Measurements from ENCODE around the gene TAGAP.

Gene TAGAP

GRCh38 chr6:159066483-159066882 lies 21.7 kb upstream of the TAGAP start:
- H3K27me3 ChIP-seq (ENCODE audit: insufficient read depth, low read length): peaks cover 36% of the 10 kb centered on the region
- H3K36me3 ChIP-seq (ENCODE audit: insufficient read depth, low read depth, low read length): no peaks in the 10 kb centered on the region
- H3K27ac ChIP-seq (ENCODE audit: low read length): no peak overlapping the region
- H3K9ac ChIP-seq (ENCODE audit: low read depth, low read length): no peak overlapping the region
- no peak overlapping the region for H3K4me3 ChIP-seq (ENCODE audit: low read length)
- H3K9me3 ChIP-seq (ENCODE audit: insufficient read depth, low read depth, low read length): no peaks in the 10 kb centered on the region
- H3K4me1 ChIP-seq (ENCODE audit: insufficient read depth, low read length): peaks cover 3% of the 10 kb centered on the region; the same call in 1 of the 2 replicates

- Histone ChIP-seq H3K27ac (ENCODE audit: low read length) (no peak overlapping the region), H3K4me1 (ENCODE audit: insufficient read depth, low read length) (peaks cover 3% of the 10 kb centered on the region; the same call in 1 of the 2 replicates), H3K9me3 (ENCODE audit: insufficient read depth, low read depth, low read length) (no peaks in the 10 kb centered on the region), H3K9ac (ENCODE audit: low read depth, low read length) (no peak overlapping the region), H3K27me3 (ENCODE audit: insufficient read depth, low read length) (peaks cover 36% of the 10 kb centered on the region), H3K4me3 (ENCODE audit: low read length) (no peak overlapping the region), H3K36me3 (ENCODE audit: insufficient read depth, low read depth, low read length) (no peaks in the 10 kb centered on the region)
Observed at GRCh38 chr6:159065759-159066329, 21.1 kb upstream of the TAGAP start.

GRCh38 chr6:159065091-159065490 lies 20.3 kb upstream of the TAGAP start:
- peaks cover 3% of the 10 kb centered on the region; the same call in 1 of the 2 replicates for H3K4me1 ChIP-seq (ENCODE audit: insufficient read depth, low read length)
- no peak overlapping the region for H3K27ac ChIP-seq (ENCODE audit: low read length)
- H3K9ac ChIP-seq (ENCODE audit: low read depth, low read length): no peak overlapping the region
- no peak overlapping the region for H3K4me3 ChIP-seq (ENCODE audit: low read length)
- no peaks in the 10 kb centered on the region for H3K9me3 ChIP-seq (ENCODE audit: insufficient read depth, low read depth, low read length)
- peaks cover 35% of the 10 kb centered on the region for H3K27me3 ChIP-seq (ENCODE audit: insufficient read depth, low read length)
- H3K36me3 ChIP-seq (ENCODE audit: insufficient read depth, low read depth, low read length): no peaks in the 10 kb centered on the region

- Histone ChIP-seq H3K27me3 (ENCODE audit: insufficient read depth, low read length) (peaks cover 29% of the 10 kb centered on the region), H3K27ac (ENCODE audit: low read length) (no peak overlapping the region), H3K9ac (ENCODE audit: low read depth, low read length) (no peak overlapping the region), H3K4me1 (ENCODE audit: insufficient read depth, low read length) (peaks cover 3% of the 10 kb centered on the region; the same call in 1 of the 2 replicates), H3K4me3 (ENCODE audit: low read length) (no peak overlapping the region), H3K9me3 (ENCODE audit: insufficient read depth, low read depth, low read length) (no peaks in the 10 kb centered on the region), H3K36me3 (ENCODE audit: insufficient read depth, low read depth, low read length) (no peaks in the 10 kb centered on the region)
Observed at GRCh38 chr6:159064477-159064876, 19.7 kb upstream of the TAGAP start.

GRCh38 chr6:159063549-159063948 lies 18.8 kb upstream of the TAGAP start:
- Histone ChIP-seq H3K9me3 (ENCODE audit: insufficient read depth, low read depth, low read length) (no peaks in the 10 kb centered on the region), H3K9ac (ENCODE audit: low read depth, low read length) (no peak overlapping the region), H3K27me3 (ENCODE audit: insufficient read depth, low read length) (peaks cover 21% of the 10 kb centered on the region), H3K36me3 (ENCODE audit: insufficient read depth, low read depth, low read length) (no peaks in the 10 kb centered on the region), H3K4me1 (ENCODE audit: insufficient read depth, low read length) (no peaks in the 10 kb centered on the region), H3K4me3 (ENCODE audit: low read length) (no peak overlapping the region), H3K27ac (ENCODE audit: low read length) (no peak overlapping the region)

- no peak overlapping the region for H3K9ac ChIP-seq (ENCODE audit: low read depth, low read length)
- no peak overlapping the region for H3K27ac ChIP-seq (ENCODE audit: low read length)
- H3K36me3 ChIP-seq (ENCODE audit: insufficient read depth, low read depth, low read length): no peaks in the 10 kb centered on the region
- no peak overlapping the region for H3K4me3 ChIP-seq (ENCODE audit: low read length)
- peaks cover 15% of the 10 kb centered on the region for H3K27me3 ChIP-seq (ENCODE audit: insufficient read depth, low read length)
- no peaks in the 10 kb centered on the region for H3K4me1 ChIP-seq (ENCODE audit: insufficient read depth, low read length)
- no peaks in the 10 kb centered on the region for H3K9me3 ChIP-seq (ENCODE audit: insufficient read depth, low read depth, low read length)
Observed at GRCh38 chr6:159062976-159063375, 18.2 kb upstream of the TAGAP start.

GRCh38 chr6:159062564-159062945 lies 17.8 kb upstream of the TAGAP start:
- H3K27me3 ChIP-seq (ENCODE audit: insufficient read depth, low read length): peaks cover 13% of the 10 kb centered on the region; the same call in 1 of the 2 replicates
- no peak overlapping the region for H3K4me3 ChIP-seq (ENCODE audit: low read length)
- no peak overlapping the region for H3K9ac ChIP-seq (ENCODE audit: low read depth, low read length)

GRCh38 chr6:159061805-159062563 lies 17.2 kb upstream of the TAGAP start:
- Histone ChIP-seq H3K4me3 (ENCODE audit: low read length) (no peak overlapping the region), H3K4me1 (ENCODE audit: insufficient read depth, low read length) (no peaks in the 10 kb centered on the region), H3K27ac (ENCODE audit: low read length) (no peak overlapping the region), H3K9me3 (ENCODE audit: insufficient read depth, low read depth, low read length) (no peaks in the 10 kb centered on the region), H3K36me3 (ENCODE audit: insufficient read depth, low read depth, low read length) (no peaks in the 10 kb centered on the region), H3K9ac (ENCODE audit: low read depth, low read length) (no peak overlapping the region), H3K27me3 (ENCODE audit: insufficient read depth, low read length) (peaks cover 13% of the 10 kb centered on the region; the same call in 1 of the 2 replicates)

More at GRCh38 chr6:159062564-159062945, 17.8 kb upstream of the TAGAP start:
- H3K9me3 ChIP-seq (ENCODE audit: insufficient read depth, low read depth, low read length): no peaks in the 10 kb centered on the region
- H3K4me1 ChIP-seq (ENCODE audit: insufficient read depth, low read length): no peaks in the 10 kb centered on the region
- H3K36me3 ChIP-seq (ENCODE audit: insufficient read depth, low read depth, low read length): no peaks in the 10 kb centered on the region
- H3K27ac ChIP-seq (ENCODE audit: low read length): no peak overlapping the region

- Histone ChIP-seq H3K4me3 (ENCODE audit: low read length) (no peak overlapping the region), H3K27ac (ENCODE audit: low read length) (no peak overlapping the region), H3K4me1 (ENCODE audit: insufficient read depth, low read length) (peaks cover 6% of the 10 kb centered on the region; the same call in 1 of the 2 replicates), H3K9ac (ENCODE audit: low read depth, low read length) (no peak overlapping the region), H3K9me3 (ENCODE audit: insufficient read depth, low read depth, low read length) (no peaks in the 10 kb centered on the region), H3K27me3 (ENCODE audit: insufficient read depth, low read length) (peaks cover 13% of the 10 kb centered on the region; the same call in 1 of the 2 replicates), H3K36me3 (ENCODE audit: insufficient read depth, low read depth, low read length) (no peaks in the 10 kb centered on the region)
Observed at GRCh38 chr6:159061146-159061545, 16.4 kb upstream of the TAGAP start.

- Histone ChIP-seq H3K27ac (ENCODE audit: low read length) (no peak overlapping the region), H3K4me3 (ENCODE audit: low read length) (no peak overlapping the region), H3K36me3 (ENCODE audit: insufficient read depth, low read depth, low read length) (no peaks in the 10 kb centered on the region), H3K9ac (ENCODE audit: low read depth, low read length) (no peak overlapping the region), H3K9me3 (ENCODE audit: insufficient read depth, low read depth, low read length) (no peaks in the 10 kb centered on the region), H3K4me1 (ENCODE audit: insufficient read depth, low read length) (peaks cover 6% of the 10 kb centered on the region; the same call in 1 of the 2 replicates), H3K27me3 (ENCODE audit: insufficient read depth, low read length) (peaks cover 12% of the 10 kb centered on the region; the same call in 1 of the 2 replicates)
Observed at GRCh38 chr6:159059885-159060506, 15.2 kb upstream of the TAGAP start.

- H3K27ac ChIP-seq (ENCODE audit: low read length): no peak overlapping the region
- peaks cover 6% of the 10 kb centered on the region; the same call in 1 of the 2 replicates for H3K4me1 ChIP-seq (ENCODE audit: insufficient read depth, low read length)
- peaks cover 3% of the 10 kb centered on the region; the same call in 1 of the 2 replicates for H3K27me3 ChIP-seq (ENCODE audit: insufficient read depth, low read length)
Observed at GRCh38 chr6:159059141-159059540, 14.3 kb upstream of the TAGAP start.

More at GRCh38 chr6:159059141-159059540, 14.3 kb upstream of the TAGAP start:
- H3K9me3 ChIP-seq (ENCODE audit: insufficient read depth, low read depth, low read length): no peaks in the 10 kb centered on the region
- no peaks in the 10 kb centered on the region for H3K36me3 ChIP-seq (ENCODE audit: insufficient read depth, low read depth, low read length)
- no peak overlapping the region for H3K4me3 ChIP-seq (ENCODE audit: low read length)
- no peak overlapping the region for H3K9ac ChIP-seq (ENCODE audit: low read depth, low read length)
